HAP-1 (cell line): ENCODE data around the gene OPRL1.

ENCODE experiments used
- DNase-seq, 2 experiments: peaks; one replicate each; pipeline ENCODE4 v3.0.0-alpha.2; 2016 to 2020; ENCODE audit warnings: low spot score in 2 of 2
- H3K27me3 ChIP-seq: fragments of 250-450 bp; sonication (Bioruptor Pico); 2 replicates; pipeline ENCODE4 v1.5.1; 2020; ENCODE audit warnings: low read depth, mild to moderate bottlenecking, moderate library complexity
- H3K36me3 ChIP-seq: fragments of 250-450 bp; sonication (Bioruptor Pico); replicated peaks from 2 replicates; pipeline ENCODE4 v1.5.1; 2020; ENCODE audit warnings: mild to moderate bottlenecking
- H3K4me1 ChIP-seq: fragments of 250-450 bp; sonication (Bioruptor Pico); 2 replicates; pipeline ENCODE4 v1.5.1; 2020; ENCODE audit warnings: mild to moderate bottlenecking
- H3K4me3 ChIP-seq: fragments of 250-450 bp; sonication (Bioruptor Pico); 2 replicates; pipeline ENCODE4 v1.5.1; 2020; ENCODE audit warnings: mild to moderate bottlenecking, moderate library complexity
- H3K9me3 ChIP-seq: fragments of 250-450 bp; sonication (Bioruptor Pico); 2 replicates; pipeline ENCODE4 v1.5.1; 2020; ENCODE audit warnings: mild to moderate bottlenecking, moderate library complexity
- in situ Hi-C: fragments of 300-500 bp; cut with MboI; formaldehyde crosslinking; loops from 3 replicates; pipeline ENCODE4 v1.14.3; 2020; ENCODE audit warnings: low sequenced_read_pairs, inconsistent platforms, mixed read lengths

The OPRL1 gene

GRCh38 chr20:64107736-64108457 lies 28.0 kb downstream of the OPRL1 start:
- Histone ChIP-seq H3K4me1 (peaks cover 3% of the 10 kb centered on the region; the same call in 1 of the 2 replicates), H3K27me3 (no peaks in the 10 kb centered on the region), H3K36me3 (no peaks in the 10 kb centered on the region), H3K9me3 (no peaks in the 10 kb centered on the region), H3K4me3 (no peak overlapping the region)
- in situ Hi-C loops: no loop called here
- no peak for DNase-seq

DNA sequence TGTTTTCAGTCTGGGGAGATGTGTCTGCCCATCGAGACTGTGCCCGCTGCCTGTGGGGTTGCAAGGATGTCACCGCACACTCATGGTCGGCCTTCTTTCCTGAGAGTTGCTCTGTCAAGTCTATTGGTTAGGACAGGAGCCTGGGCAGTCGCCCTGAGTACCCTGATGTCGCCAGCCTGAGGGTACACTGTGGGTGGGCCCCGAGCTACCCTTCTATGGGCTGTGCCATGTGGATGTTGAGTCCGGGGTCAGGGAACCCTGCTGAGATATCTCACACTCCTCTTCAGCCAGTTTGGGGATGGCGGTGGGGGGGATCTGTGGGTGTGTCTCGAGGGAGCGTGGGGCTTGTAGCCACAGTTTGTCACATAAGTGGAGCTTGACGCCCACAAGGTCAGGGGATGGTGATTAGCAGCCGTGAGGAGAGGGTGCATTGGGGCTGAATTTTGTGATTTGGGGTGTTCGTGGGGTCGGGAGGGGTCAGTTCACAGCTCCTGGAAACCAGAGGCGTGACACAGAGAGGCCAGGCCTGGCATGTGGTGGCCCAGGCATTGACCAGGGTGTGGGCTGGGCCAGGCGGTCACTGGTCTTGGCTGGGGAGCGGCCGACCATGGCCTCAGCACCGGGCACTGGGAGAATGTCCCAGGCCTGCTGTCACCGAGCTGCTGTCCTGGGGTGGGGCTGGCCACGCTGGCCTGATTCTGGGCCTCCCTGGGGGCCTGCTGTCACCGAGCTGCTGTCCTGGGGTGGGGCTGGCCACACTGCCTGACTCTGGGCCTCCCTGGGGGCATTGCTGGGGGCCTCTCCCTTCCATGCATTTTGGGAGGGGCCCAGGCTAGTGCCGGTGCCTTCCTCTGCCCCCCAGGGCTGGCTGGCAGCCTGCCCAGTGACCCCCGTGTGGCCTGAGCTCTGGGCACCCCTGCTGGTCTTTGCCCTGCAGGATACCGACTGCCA lies 29.1 kb downstream of the OPRL1 start:
- H3K27me3 ChIP-seq: no peaks in the 10 kb centered on the region
- DNase-seq: no peak
- no peaks in the 10 kb centered on the region for H3K9me3 ChIP-seq
- in situ Hi-C loops: no loop called here
- H3K4me3 ChIP-seq: no peak overlapping the region
- no peaks in the 10 kb centered on the region for H3K4me1 ChIP-seq
- no peaks in the 10 kb centered on the region for H3K36me3 ChIP-seq

DNA sequence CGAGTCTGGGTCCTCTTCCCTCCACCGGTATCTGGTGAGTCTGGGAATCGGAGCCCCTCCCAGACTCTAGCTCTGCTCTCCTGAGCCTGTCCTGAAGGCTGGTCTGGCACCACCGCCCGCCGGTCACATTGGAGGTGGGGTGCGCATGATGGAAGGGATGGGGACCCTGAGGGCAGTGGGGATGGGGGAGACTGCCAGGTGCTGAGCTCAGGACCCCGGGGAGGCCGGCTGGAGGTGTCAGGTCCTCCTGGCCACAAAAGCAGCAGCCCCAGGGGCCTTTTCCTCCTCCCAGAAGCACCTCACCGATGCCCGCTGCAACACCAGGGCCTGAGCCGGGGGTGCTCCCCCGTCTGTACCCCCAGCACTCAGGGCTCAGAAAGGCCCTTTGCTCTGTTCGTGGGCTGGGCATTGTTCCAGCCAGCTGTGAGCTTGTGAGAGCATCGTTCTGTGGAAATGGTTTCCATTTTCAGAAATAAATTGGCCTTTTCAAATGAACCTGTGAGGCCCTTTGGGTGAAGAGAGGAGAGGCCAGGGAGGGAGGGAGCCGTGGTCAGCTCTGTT lies 30.0 kb downstream of the OPRL1 start:
- Histone ChIP-seq H3K27me3 (no peaks in the 10 kb centered on the region), H3K4me1 (no peaks in the 10 kb centered on the region), H3K36me3 (no peaks in the 10 kb centered on the region), H3K4me3 (no peak overlapping the region), H3K9me3 (no peaks in the 10 kb centered on the region)
- in situ Hi-C loops: no loop called here
- DNase-seq: no peak

- Histone ChIP-seq H3K27me3 (no peaks in the 10 kb centered on the region), H3K4me1 (no peaks in the 10 kb centered on the region)
These were observed 30.7 kb downstream of the OPRL1 start for GRCh38 chr20:64110411-64111068.

GRCh38 chr20:64111841-64112641 lies 32.2 kb downstream of the OPRL1 start:
- Histone ChIP-seq H3K4me1 (no peaks in the 10 kb centered on the region), H3K27me3 (no peaks in the 10 kb centered on the region), H3K9me3 (no peaks in the 10 kb centered on the region), H3K36me3 (no peaks in the 10 kb centered on the region), H3K4me3 (no peak overlapping the region)
- peak in 1 of 2 experiments; percentile 6 for DNase-seq
- in situ Hi-C loops: no loop called here

More at GRCh38 chr20:64110411-64111068, 30.7 kb downstream of the OPRL1 start:
- Histone ChIP-seq H3K36me3 (no peaks in the 10 kb centered on the region), H3K9me3 (no peaks in the 10 kb centered on the region), H3K4me3 (no peak overlapping the region)
- no peak for DNase-seq
- in situ Hi-C loops: no loop called here

- no peak overlapping the region for H3K4me3 ChIP-seq
- H3K36me3 ChIP-seq: no peaks in the 10 kb centered on the region
- in situ Hi-C loops: no loop called here
- DNase-seq: no peak
- no peaks in the 10 kb centered on the region for H3K9me3 ChIP-seq
- no peaks in the 10 kb centered on the region for H3K27me3 ChIP-seq
- no peaks in the 10 kb centered on the region for H3K4me1 ChIP-seq
These were observed 33.0 kb downstream of the OPRL1 start for GRCh38 chr20:64112691-64113443.

GRCh38 chr20:64113444-64113775 lies 33.5 kb downstream of the OPRL1 start:
- no peaks in the 10 kb centered on the region for H3K4me1 ChIP-seq
- no peak overlapping the region for H3K4me3 ChIP-seq
- in situ Hi-C loops: no loop called here
- no peaks in the 10 kb centered on the region for H3K27me3 ChIP-seq
- no peaks in the 10 kb centered on the region for H3K9me3 ChIP-seq
- DNase-seq: no peak
- H3K36me3 ChIP-seq: no peaks in the 10 kb centered on the region

- Histone ChIP-seq H3K27me3 (no peaks in the 10 kb centered on the region), H3K4me1 (no peaks in the 10 kb centered on the region), H3K9me3 (no peaks in the 10 kb centered on the region), H3K4me3 (no peak overlapping the region), H3K36me3 (no peaks in the 10 kb centered on the region)
- in situ Hi-C loops: no loop called here
- no peak for DNase-seq
These were observed 34.0 kb downstream of the OPRL1 start for GRCh38 chr20:64113796-64114355.

DNA sequence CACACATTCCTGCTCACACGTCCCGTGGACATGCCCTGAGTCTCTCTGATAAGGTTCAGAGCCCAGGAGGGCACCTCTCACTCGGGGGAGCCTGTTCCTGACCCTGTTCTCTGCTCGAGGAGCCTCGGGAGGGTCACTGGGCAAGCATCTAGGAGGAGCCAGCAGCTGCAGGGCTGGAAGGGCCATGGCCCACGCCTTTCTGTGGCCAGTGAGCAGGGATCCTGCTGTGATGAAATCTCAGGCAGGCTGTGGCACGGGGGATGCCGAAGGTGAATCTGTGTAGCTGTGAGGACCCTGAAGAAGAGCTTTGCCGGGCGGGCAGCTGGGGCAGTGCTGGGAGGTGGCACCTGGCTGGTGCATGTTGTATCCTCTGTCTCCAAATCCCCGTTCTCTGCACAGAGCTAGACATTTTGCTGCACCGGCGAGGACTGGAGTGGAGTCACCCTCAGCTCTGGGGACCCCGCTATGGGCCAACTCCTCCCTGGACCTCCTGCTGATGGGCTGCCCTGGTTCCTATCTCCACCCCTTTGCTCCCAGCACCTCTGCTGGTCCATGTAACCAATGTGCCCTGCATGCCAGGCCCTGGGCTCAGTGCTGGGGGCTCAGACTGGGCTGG lies 34.6 kb downstream of the OPRL1 start:
- H3K36me3 ChIP-seq: no peaks in the 10 kb centered on the region
- H3K4me3 ChIP-seq: no peak overlapping the region
- DNase-seq: no peak
- H3K4me1 ChIP-seq: no peaks in the 10 kb centered on the region
- H3K9me3 ChIP-seq: no peaks in the 10 kb centered on the region
- in situ Hi-C loops: no loop called here
- no peaks in the 10 kb centered on the region for H3K27me3 ChIP-seq

DNA sequence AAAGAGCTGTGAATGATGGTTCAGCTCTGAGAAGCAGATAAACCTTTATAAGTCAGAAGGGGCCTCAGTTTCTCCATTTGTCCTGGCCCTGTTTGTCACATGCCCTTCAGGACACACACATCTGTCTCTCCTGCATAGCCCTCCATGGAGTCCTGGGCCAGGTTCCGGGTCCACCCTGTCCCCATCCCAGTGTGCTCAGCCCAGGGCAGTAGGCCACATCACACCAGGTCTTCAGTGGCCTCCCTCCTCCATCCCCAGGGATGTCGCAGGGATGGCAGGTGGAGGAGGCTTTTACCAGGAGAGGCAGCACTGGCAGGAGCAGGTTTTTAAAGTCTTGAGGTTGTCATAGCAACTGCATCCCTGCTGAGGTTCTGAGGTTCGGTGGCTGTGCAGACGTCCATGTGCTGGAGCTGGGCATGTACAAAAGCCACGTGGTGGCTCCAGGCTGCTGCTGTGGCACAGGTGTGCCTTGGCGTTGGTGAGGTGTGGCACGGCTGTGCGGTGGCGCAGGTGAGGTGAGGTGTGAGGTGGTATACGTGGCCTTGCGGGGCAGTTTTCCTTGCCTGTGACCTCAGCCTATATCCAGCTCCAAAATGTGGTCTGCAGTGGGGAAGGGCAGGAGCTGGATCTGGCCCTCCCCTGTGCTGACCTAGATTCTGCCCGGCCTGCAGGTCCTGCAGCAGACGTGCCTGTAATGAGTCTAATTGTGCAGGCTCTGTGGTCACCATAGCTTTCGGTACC lies 35.5 kb downstream of the OPRL1 start:
- no peaks in the 10 kb centered on the region for H3K27me3 ChIP-seq
- H3K36me3 ChIP-seq: no peaks in the 10 kb centered on the region
- in situ Hi-C loops: no loop called here
- no peak overlapping the region for H3K4me3 ChIP-seq
- H3K4me1 ChIP-seq: no peaks in the 10 kb centered on the region
- no peaks in the 10 kb centered on the region for H3K9me3 ChIP-seq
- DNase-seq: no peak

DNA sequence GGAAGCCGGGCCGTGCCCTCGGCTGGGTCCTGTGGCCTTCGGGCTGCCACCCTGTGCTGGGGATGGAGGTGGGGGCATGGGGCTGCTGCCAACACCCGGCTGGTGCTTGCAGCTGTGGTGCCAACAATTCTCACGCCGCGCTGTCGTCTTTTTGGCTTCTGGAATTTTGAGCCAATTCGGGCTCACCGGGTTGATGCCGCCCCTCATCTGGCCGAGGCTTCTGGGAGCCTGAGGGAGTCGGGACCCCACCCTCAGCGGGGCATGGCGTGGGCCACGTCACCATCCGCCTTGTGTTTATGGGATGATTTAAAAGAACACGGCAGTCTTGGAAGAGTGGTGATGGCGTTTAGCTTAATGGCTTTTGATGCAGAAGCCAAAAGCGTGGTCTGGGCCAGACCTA lies 36.1 kb downstream of the OPRL1 start:
- H3K36me3 ChIP-seq: no peaks in the 10 kb centered on the region
- no peaks in the 10 kb centered on the region for H3K4me1 ChIP-seq
- no peaks in the 10 kb centered on the region for H3K9me3 ChIP-seq
- in situ Hi-C loops: no loop called here
- no peaks in the 10 kb centered on the region for H3K27me3 ChIP-seq
- DNase-seq: no peak
- H3K4me3 ChIP-seq: no peak overlapping the region
